NB4 (cell line): ENCODE measurements around the gene PPID.
"Not testable (repeated sequence)": the region's sequence is repeated elsewhere in the genome, so short reads cannot be mapped to it uniquely, and the experiment has no call there.

Source experiments
- POLR2A ChIP-seq: IDR thresholded peaks from 2 replicates; pipeline ENCODE4 v1.6.1; 2011; ENCODE audit warnings: mild to moderate bottlenecking; ENCODE audit not compliant: insufficient read length; ENCODE audit errors: extremely low read depth
- TF ChIP-seq, protein P1 (sequence below): IDR thresholded peaks from 2 replicates; pipeline ENCODE4 v1.6.1; 2011; ENCODE audit warnings: low read depth, low read length
- TF ChIP-seq, protein P2 (sequence below): IDR thresholded peaks from one replicate; pipeline ENCODE4 v1.5.1; 2012; ENCODE audit warnings: low read depth, low read length

DNA sequence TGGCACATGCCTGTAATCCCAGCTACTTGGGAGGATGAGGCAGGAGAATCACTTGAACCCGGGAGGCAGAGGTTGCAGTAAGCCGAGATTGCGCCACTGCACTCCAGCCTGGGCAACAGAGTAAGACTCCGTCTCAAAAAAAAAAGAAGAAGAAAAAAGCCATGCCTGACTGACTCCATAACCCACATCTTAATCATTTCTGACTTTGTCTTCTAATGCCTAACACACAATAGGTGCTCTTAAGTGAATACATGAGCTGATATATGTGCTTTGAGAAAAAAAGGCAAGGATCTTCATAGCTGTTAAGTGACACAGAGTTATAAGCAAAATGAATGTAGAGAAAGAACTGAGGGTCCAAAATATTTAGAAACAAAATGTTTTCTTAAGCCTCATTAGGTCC is 10.6 kb downstream of the PPID start:
- TF ChIP-seq, protein P1, sequence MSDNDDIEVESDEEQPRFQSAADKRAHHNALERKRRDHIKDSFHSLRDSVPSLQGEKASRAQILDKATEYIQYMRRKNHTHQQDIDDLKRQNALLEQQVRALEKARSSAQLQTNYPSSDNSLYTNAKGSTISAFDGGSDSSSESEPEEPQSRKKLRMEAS = not testable (repeated sequence)
- TF ChIP-seq, protein P2, sequence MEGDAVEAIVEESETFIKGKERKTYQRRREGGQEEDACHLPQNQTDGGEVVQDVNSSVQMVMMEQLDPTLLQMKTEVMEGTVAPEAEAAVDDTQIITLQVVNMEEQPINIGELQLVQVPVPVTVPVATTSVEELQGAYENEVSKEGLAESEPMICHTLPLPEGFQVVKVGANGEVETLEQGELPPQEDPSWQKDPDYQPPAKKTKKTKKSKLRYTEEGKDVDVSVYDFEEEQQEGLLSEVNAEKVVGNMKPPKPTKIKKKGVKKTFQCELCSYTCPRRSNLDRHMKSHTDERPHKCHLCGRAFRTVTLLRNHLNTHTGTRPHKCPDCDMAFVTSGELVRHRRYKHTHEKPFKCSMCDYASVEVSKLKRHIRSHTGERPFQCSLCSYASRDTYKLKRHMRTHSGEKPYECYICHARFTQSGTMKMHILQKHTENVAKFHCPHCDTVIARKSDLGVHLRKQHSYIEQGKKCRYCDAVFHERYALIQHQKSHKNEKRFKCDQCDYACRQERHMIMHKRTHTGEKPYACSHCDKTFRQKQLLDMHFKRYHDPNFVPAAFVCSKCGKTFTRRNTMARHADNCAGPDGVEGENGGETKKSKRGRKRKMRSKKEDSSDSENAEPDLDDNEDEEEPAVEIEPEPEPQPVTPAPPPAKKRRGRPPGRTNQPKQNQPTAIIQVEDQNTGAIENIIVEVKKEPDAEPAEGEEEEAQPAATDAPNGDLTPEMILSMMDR = not testable (repeated sequence)
- not testable (repeated sequence) for TF ChIP-seq POLR2A
